Thyroid gland (tissue), 4 donors: ENCODE data around the gene FAAP100.

Experiments used
- POLR2A ChIP-seq, 2 donors: fragments of 450-650 bp; IDR thresholded peaks; one replicate each; pipeline ENCODE4 v1.6.1; 2017; ENCODE audit warnings: antibody characterized with exemption in 2 of 2, mild to moderate bottlenecking in 2 of 2, moderate library complexity in 1 of 2
- TF ChIP-seq, protein P1 (sequence below), 6 experiments: fragments of 200-600 bp in 3 of 6; fragments of 450-650 bp in 3 of 6; sonication (generic) in 3 of 6; IDR thresholded peaks; one replicate each; pipeline ENCODE4 v1.5.1; 2016 to 2019; ENCODE audit warnings: antibody characterized with exemption in 6 of 6, mild to moderate bottlenecking in 2 of 6, inconsistent platforms in 1 of 6, moderate library complexity in 1 of 6

GRCh38 chr17:81578561-81579225 is 26.5 kb upstream of the FAAP100 start:
- TF ChIP-seq POLR2A (IDR thresholded peaks at IDR 0.05) = no peak
- TF ChIP-seq, protein P1, sequence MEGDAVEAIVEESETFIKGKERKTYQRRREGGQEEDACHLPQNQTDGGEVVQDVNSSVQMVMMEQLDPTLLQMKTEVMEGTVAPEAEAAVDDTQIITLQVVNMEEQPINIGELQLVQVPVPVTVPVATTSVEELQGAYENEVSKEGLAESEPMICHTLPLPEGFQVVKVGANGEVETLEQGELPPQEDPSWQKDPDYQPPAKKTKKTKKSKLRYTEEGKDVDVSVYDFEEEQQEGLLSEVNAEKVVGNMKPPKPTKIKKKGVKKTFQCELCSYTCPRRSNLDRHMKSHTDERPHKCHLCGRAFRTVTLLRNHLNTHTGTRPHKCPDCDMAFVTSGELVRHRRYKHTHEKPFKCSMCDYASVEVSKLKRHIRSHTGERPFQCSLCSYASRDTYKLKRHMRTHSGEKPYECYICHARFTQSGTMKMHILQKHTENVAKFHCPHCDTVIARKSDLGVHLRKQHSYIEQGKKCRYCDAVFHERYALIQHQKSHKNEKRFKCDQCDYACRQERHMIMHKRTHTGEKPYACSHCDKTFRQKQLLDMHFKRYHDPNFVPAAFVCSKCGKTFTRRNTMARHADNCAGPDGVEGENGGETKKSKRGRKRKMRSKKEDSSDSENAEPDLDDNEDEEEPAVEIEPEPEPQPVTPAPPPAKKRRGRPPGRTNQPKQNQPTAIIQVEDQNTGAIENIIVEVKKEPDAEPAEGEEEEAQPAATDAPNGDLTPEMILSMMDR (IDR thresholded peaks at IDR 0.05) = no peak
